Epithelial cell of esophagus (primary cell): ENCODE results near the gene HNRNPD.
A peak's percentile ranks its signal among the peaks of the same experiment; 100 is the strongest.
"Not testable (repeated sequence)": the region's sequence is repeated elsewhere in the genome, so short reads cannot be mapped to it uniquely, and the experiment has no call there.

ENCODE experiments used
- DNase-seq: peaks from one replicate; pipeline ENCODE4 v3.0.0; 2010; ENCODE audit warnings: low read depth
- H3K4me3 ChIP-seq: 2 replicates; pipeline ENCODE4 v1.5.1; 2011; ENCODE audit warnings: mild to moderate bottlenecking, low read length, control low read depth
- CTCF ChIP-seq: IDR thresholded peaks from 2 replicates; pipeline ENCODE4 v1.5.1; 2011; ENCODE audit warnings: low read depth, mild to moderate bottlenecking, low read length, control low read depth, inconsistent platforms; ENCODE audit not compliant: insufficient read depth; ENCODE audit errors: missing control alignments

The HNRNPD gene

GRCh38 chr4:82373816-82374625, at the start of gene HNRNPD:
HNRNPD (minus strand) TSS chr4:82373991; CDS start chr4:82373678, 313 bp downstream.
- peak within 1 kb of the TSS; percentile 94 for H3K4me3 ChIP-seq

GRCh38 chr4:82422616-82423015, 48.8 kb upstream of the HNRNPD start:
- no peak for TF ChIP-seq CTCF
- no peak overlapping the region for H3K4me3 ChIP-seq

More at GRCh38 chr4:82373816-82374625, at the start of gene HNRNPD:
- DNase-seq: peak; percentile 100
- no peak for TF ChIP-seq CTCF

GRCh38 chr4:82421796-82422560, 48.2 kb upstream of the HNRNPD start:
- no peak for TF ChIP-seq CTCF
- no peak for DNase-seq
- H3K4me3 ChIP-seq: no peak overlapping the region

More at GRCh38 chr4:82422616-82423015, 48.8 kb upstream of the HNRNPD start:
- DNase-seq: no peak

DNA sequence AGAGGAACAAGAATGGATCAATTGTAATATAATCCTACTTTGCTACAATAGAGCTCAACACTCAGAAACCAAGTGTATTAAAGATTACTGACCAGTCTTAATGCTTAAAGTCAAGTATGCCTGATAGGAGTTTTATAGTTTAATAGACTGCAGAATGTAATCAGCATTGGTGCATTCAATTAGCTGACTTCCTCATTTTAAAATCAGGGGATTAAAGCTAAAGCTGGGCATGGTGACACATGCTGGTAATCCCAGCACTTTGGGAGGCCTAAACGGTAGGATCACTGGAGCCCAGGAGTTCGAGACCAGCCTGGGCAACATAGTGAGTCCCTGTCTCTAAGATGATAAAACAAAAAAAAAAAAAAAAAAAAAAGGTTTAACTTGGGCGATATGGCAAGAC, 45.7 kb upstream of the HNRNPD start:
- no peak overlapping the region for H3K4me3 ChIP-seq
- TF ChIP-seq CTCF: no peak
- DNase-seq: no peak

GRCh38 chr4:82415922-82416365, 42.2 kb upstream of the HNRNPD start:
- TF ChIP-seq CTCF: no peak
- no peak for DNase-seq
- no peak overlapping the region for H3K4me3 ChIP-seq

DNA sequence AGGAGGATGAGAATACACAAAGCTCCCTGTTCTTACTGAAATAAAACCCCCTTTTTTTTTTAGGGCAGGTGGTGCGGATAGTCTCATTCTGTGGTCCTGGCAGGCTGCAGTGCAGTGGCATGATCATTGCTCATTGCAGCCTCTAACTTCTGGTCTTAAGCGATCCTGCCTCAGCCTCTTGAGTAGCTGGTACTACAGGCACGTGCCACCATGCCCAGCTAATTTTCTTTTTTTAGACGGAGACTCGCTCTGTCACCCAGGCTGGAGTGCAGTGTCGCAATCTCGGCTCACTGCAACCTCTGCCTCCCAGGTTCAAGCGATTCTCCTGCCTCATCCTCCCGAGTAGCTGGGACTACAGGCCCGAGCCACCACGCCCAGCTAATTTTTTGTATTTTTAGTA, 41.3 kb upstream of the HNRNPD start:
- not testable (repeated sequence) for DNase-seq, H3K4me3 ChIP-seq

DNA sequence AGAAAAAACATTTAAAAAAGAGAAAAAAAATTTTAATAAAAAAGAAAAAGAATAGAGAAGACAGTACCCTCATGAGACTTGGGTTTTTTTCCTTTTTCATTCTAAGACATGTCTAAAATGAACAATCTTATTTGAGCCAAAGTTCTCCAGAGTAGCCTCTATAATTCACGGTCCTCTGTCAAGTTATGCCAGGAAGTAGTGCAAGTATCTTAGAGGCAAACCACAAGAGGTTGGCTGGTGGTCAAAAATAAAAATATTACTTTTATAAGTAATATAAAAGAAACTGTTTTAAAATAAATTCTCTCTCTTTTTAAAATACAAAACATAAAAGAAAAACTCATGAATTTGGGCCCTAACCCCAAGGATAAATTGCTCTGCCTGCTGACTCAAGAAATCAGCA, 29.9 kb upstream of the HNRNPD start:
- no peak for TF ChIP-seq CTCF
- H3K4me3 ChIP-seq: no peak overlapping the region
- DNase-seq: no peak
